WTC11 (cell line): ENCODE measurements around the gene PODN. TPM values are rescaled to one million over a fixed set of nuclear protein-coding genes. Genes with fewer than 3 reads are reported as not detected.
A peak's percentile ranks its signal among the peaks of the same experiment; 100 is the strongest.

ENCODE experiments used
- ATAC-seq: fragments of 200-7000 bp; cut with Tn5 transposase; 2 replicates; pipeline ENCODE4 v1.10.0; 2021; ENCODE audit warnings: mild to moderate bottlenecking, moderate library complexity
- CTCF ChIA-PET: fragments of 300-600 bp; sonication (Branson Sonifier 250); formaldehyde crosslinking; loops from one replicate; lab custom pipeline; 2021; ENCODE audit warnings: antibody characterized with exemption; lab: Charles Lee
- POLR2A ChIA-PET: fragments of 350-600 bp; sonication (Branson Sonifier 250); formaldehyde crosslinking; loops from one replicate; lab custom pipeline; 2021; ENCODE audit warnings: antibody characterized with exemption; lab: Charles Lee
- DNase-seq: peaks from one replicate; pipeline ENCODE4 v3.0.0; 2021; ENCODE audit warnings: low spot score
- H3K27ac Mint-ChIP-seq: 2 replicates; pipeline ENCODE4 v1.8.0; 2021; ENCODE audit warnings: mixed read lengths
- H3K27me3 Mint-ChIP-seq: 2 replicates; pipeline ENCODE4 v1.8.0; 2021; ENCODE audit warnings: low read depth, mild to moderate bottlenecking, moderate library complexity, mixed read lengths
- H3K36me3 Mint-ChIP-seq: 2 replicates; pipeline ENCODE4 v1.8.0; 2021; ENCODE audit warnings: mixed read lengths
- H3K4me1 Mint-ChIP-seq: 2 replicates; pipeline ENCODE4 v1.8.0; 2022; ENCODE audit warnings: mixed read lengths
- H3K4me3 Mint-ChIP-seq: 2 replicates; pipeline ENCODE4 v1.8.0; 2021; ENCODE audit warnings: mild to moderate bottlenecking, moderate library complexity, mixed read lengths
- H3K9me3 Mint-ChIP-seq: 2 replicates; pipeline ENCODE4 v1.8.0; 2021; ENCODE audit warnings: mixed read lengths
- ATF2 ChIP-seq: sonication (generic); formaldehyde crosslinking; IDR thresholded peaks from 2 replicates; pipeline ENCODE4 v1.8.1; 2022; ENCODE audit warnings: low read depth, missing genetic modification reagents, borderline replicate concordance
- CDX4 ChIP-seq: fragments of 250-450 bp; sonication (Bioruptor Pico); IDR thresholded peaks from 2 replicates; pipeline ENCODE4 v1.9.0; 2021; ENCODE audit warnings: moderate library complexity, mild to moderate bottlenecking, inconsistent platforms, borderline replicate concordance
- GABPB1 ChIP-seq: sonication (generic); formaldehyde crosslinking; IDR thresholded peaks from 2 replicates; pipeline ENCODE4 v1.8.1; 2023; ENCODE audit warnings: mild to moderate bottlenecking, missing genetic modification reagents
- HMGA2 ChIP-seq: fragments of 250-450 bp; sonication (Bioruptor Pico); IDR thresholded peaks from 2 replicates; pipeline ENCODE4 v1.4.0; 2021; ENCODE audit warnings: mild to moderate bottlenecking, moderate library complexity
- MLX ChIP-seq: sonication (generic); formaldehyde crosslinking; IDR thresholded peaks from 2 replicates; pipeline ENCODE4 v1.8.1; 2023; ENCODE audit warnings: mild to moderate bottlenecking, missing genetic modification reagents, moderate library complexity
- NR1H2 ChIP-seq: sonication (generic); formaldehyde crosslinking; IDR thresholded peaks from 2 replicates; pipeline ENCODE4 v1.9.0; 2021; ENCODE audit warnings: mild to moderate bottlenecking, moderate library complexity, missing genetic modification reagents
- PREB ChIP-seq: sonication (generic); formaldehyde crosslinking; IDR thresholded peaks from 2 replicates; pipeline ENCODE4 v1.8.1; 2022; ENCODE audit warnings: mild to moderate bottlenecking, missing genetic modification reagents, moderate library complexity, borderline replicate concordance
- RELA ChIP-seq: sonication (generic); formaldehyde crosslinking; IDR thresholded peaks from 2 replicates; pipeline ENCODE4 v1.8.1; 2022; ENCODE audit warnings: missing genetic modification reagents, mild to moderate bottlenecking, borderline replicate concordance
- TEAD1 ChIP-seq: sonication (generic); formaldehyde crosslinking; IDR thresholded peaks from 2 replicates; pipeline ENCODE4 v1.8.0; 2022; ENCODE audit warnings: mild to moderate bottlenecking, missing genetic modification reagents
- ZMAT4 ChIP-seq: fragments of 250-450 bp; sonication (Bioruptor Pico); IDR thresholded peaks from 2 replicates; pipeline ENCODE4 v1.9.0; 2021; ENCODE audit warnings: mild to moderate bottlenecking
- ZNF219 ChIP-seq: sonication (generic); formaldehyde crosslinking; IDR thresholded peaks from 2 replicates; pipeline ENCODE4 v1.8.0; 2023; ENCODE audit warnings: missing genetic modification reagents, mild to moderate bottlenecking, borderline replicate concordance
- ZNF232 ChIP-seq: sonication (generic); formaldehyde crosslinking; IDR thresholded peaks from 2 replicates; pipeline ENCODE4 v1.8.0; 2022; ENCODE audit warnings: mild to moderate bottlenecking, missing genetic modification reagents
- ZNF396 ChIP-seq: fragments of 250-450 bp; sonication (Bioruptor Pico); IDR thresholded peaks from 2 replicates; pipeline ENCODE4 v1.8.0; 2021; ENCODE audit warnings: mild to moderate bottlenecking, moderate library complexity, borderline replicate concordance
- ZNF425 ChIP-seq: fragments of 250-450 bp; sonication (Bioruptor Pico); conservative IDR thresholded peaks from 2 replicates; pipeline ENCODE4 v1.9.0; 2021; ENCODE audit warnings: mild to moderate bottlenecking
- total RNA-seq: library from RNA; stranded (reverse); gene quantifications from 3 replicates; pipeline ENCODE4 v1.2.3, GENCODE V29; 2021

The PODN gene
- total RNA-seq, 1 experiment from 2014 or later: 0.48 TPM

GRCh38 chr1:53071167-53071865 is 9.3 kb downstream of the PODN start (continued):
- TF ChIP-seq ZNF396 (CRISPR knock-in tag): no peak

GRCh38 chr1:53071915-53072314 is 9.9 kb downstream of the PODN start:
- Mint-ChIP-seq H3K9me3 (no peaks in the 10 kb centered on the region), H3K36me3 (no peaks in the 10 kb centered on the region), H3K27ac (no peak overlapping the region), H3K4me3 (no peak overlapping the region), H3K4me1 (no peaks in the 10 kb centered on the region), H3K27me3 (no peaks in the 10 kb centered on the region)
- TF ChIP-seq HMGA2 (CRISPR knock-in tag): peak; percentile 94
- no peak for TF ChIP-seq MLX (CRISPR knock-in tag)
- TF ChIP-seq PREB (CRISPR knock-in tag): no peak
- TF ChIP-seq GABPB1 (CRISPR knock-in tag): no peak
- TF ChIP-seq TEAD1: no peak
- ATAC-seq: no peak
- POLR2A ChIA-PET: no interaction called here
- CTCF ChIA-PET: no interaction called here
- no peak for DNase-seq

- Mint-ChIP-seq H3K27me3 (no peaks in the 10 kb centered on the region), H3K4me1 (no peaks in the 10 kb centered on the region), H3K27ac (no peak overlapping the region), H3K9me3 (no peaks in the 10 kb centered on the region), H3K4me3 (no peak overlapping the region)
- ChIA-PET POLR2A (no interaction called here), CTCF (no interaction called here)
- DNase-seq: no peak
- ATAC-seq: no peak
- no peak for TF ChIP-seq NR1H2
- no peak for TF ChIP-seq RELA (CRISPR knock-in tag)
- TF ChIP-seq ZNF219 (CRISPR knock-in tag): no peak
- TF ChIP-seq TEAD1: no peak
- TF ChIP-seq ZNF425 (CRISPR knock-in tag): no peak
- TF ChIP-seq ZMAT4 (CRISPR knock-in tag): no peak
- no peak for TF ChIP-seq ATF2 (CRISPR knock-in tag)
- TF ChIP-seq CDX4 (CRISPR knock-in tag): no peak
- TF ChIP-seq ZNF232 (CRISPR knock-in tag): no peak
- TF ChIP-seq, all 79 proteins: peak for 0
- H3K36me3 Mint-ChIP-seq: no peaks in the 10 kb centered on the region
Measured at GRCh38 chr1:53073287-53073686, 11.3 kb downstream of the PODN start.
